K562 (cell line): ENCODE results near the gene CTNNA3. TPM values are rescaled to one million over a fixed set of nuclear protein-coding genes. Genes with fewer than 3 reads are reported as not detected.

Experiments
- ATAC-seq: fragments of 200-7000 bp; cut with Tn5 transposase; 3 replicates; pipeline ENCODE4 v1.9.1; 2020; ENCODE audit warnings: moderate library complexity
- BruUV-seq: library from RNA; stranded (reverse); fragments of 400-500 nt; replicated peaks from 2 replicates; lab custom pipeline; 2021; lab: Mats Ljungman, UMichigan
- CTCF ChIA-PET: fragments of 300-600 bp; formaldehyde crosslinking; extraction: SDS; loops from one replicate; lab custom pipeline; 2021; ENCODE audit warnings: low intra/inter-chr PET ratio; lab: Yijun Ruan, JAX
- POLR2A ChIA-PET: fragments of 300-600, 350-650 bp; sonication (Branson Sonifier 250); formaldehyde crosslinking; extraction: SDS; loops from one replicate; lab custom pipeline; 2021; ENCODE audit warnings: antibody characterized with exemption, inconsistent platforms; lab: Yijun Ruan, JAX
- DNase-seq, 4 experiments: peaks; one replicate each; pipeline versions ENCODE4 v3.0.0 to v3.0.0-alpha.2; 2011 to 2018; ENCODE audit warnings: low spot score in 3 of 4, mixed read lengths in 3 of 4; ENCODE audit errors: extremely low read depth in 1 of 4
- FAIRE-seq: peaks from 2 replicates; lab custom pipeline; 2011; peaks lifted over from hg19 to GRCh38; lab: Jason Lieb, UNC
- H2AFZ ChIP-seq: 2 replicates; pipeline ENCODE4 v1.6.0; 2011; ENCODE audit warnings: low read depth, low read length, control low read depth, inconsistent platforms
- H3K27ac ChIP-seq: fragments of 200-600 bp; 3 replicates; pipeline ENCODE4 v1.8.0; 2011; ENCODE audit warnings: low read depth, mild to moderate bottlenecking, control low read depth, inconsistent platforms, low read length, moderate library complexity, mixed read lengths; ENCODE audit errors: extremely low read depth
- H3K27me3 ChIP-seq, 2 experiments: fragments of 300-600 bp in 1 of 2; 2 replicates in 1 of 2; 3 replicates in 1 of 2; pipeline versions ENCODE4 v1.6.0 to v1.8.0; 2011; ENCODE audit warnings: inconsistent platforms in 2 of 2, low read length in 2 of 2, mild to moderate bottlenecking in 1 of 2, mixed read lengths in 1 of 2, moderate library complexity in 1 of 2; ENCODE audit not compliant: control insufficient read depth in 2 of 2, insufficient read depth in 2 of 2
- H3K36me3 ChIP-seq: fragments of 300-600 bp; 3 replicates; pipeline ENCODE4 v1.8.0; 2011; ENCODE audit warnings: mild to moderate bottlenecking, low read length, inconsistent platforms; ENCODE audit not compliant: control insufficient read depth, insufficient read depth
- H3K4me1 ChIP-seq, 2 experiments: fragments of 200-600 bp in 1 of 2; replicated peaks in 1 of 2; 2 replicates in 1 of 2; 3 replicates in 1 of 2; pipeline versions ENCODE4 v1.5.1 to v1.8.0; 2011; ENCODE audit warnings: inconsistent platforms in 2 of 2, low read length in 2 of 2, mild to moderate bottlenecking in 1 of 2, mixed read lengths in 1 of 2, moderate library complexity in 1 of 2; ENCODE audit not compliant: control insufficient read depth in 2 of 2, insufficient read depth in 2 of 2
- H3K4me2 ChIP-seq: 2 replicates; pipeline ENCODE4 v1.6.1; 2011; ENCODE audit warnings: low read length, control low read depth, inconsistent platforms, mixed read lengths; ENCODE audit not compliant: insufficient read depth
- H3K4me3 ChIP-seq: fragments of 200-600 bp; sonication (generic), shearing (Covaris generic); 2 replicates; pipeline ENCODE4 v1.5.1; 2016; ENCODE audit warnings: control low read depth, inconsistent platforms
- H3K79me2 ChIP-seq: fragments of 200-600 bp; 3 replicates; pipeline ENCODE4 v1.8.0; 2011; ENCODE audit warnings: low read length, inconsistent platforms; ENCODE audit not compliant: control insufficient read depth, insufficient read depth
- H3K9ac ChIP-seq, 2 experiments: 2 replicates each; pipeline versions ENCODE4 v1.6.0 to v1.6.1; 2011; ENCODE audit warnings: low read depth in 2 of 2, low read length in 2 of 2, control low read depth in 1 of 2, inconsistent platforms in 1 of 2, mild to moderate bottlenecking in 1 of 2, mixed read lengths in 1 of 2; ENCODE audit not compliant: insufficient read depth in 1 of 2
- H3K9me1 ChIP-seq: one replicate; pipeline ENCODE4 v1.6.0; 2011; ENCODE audit warnings: inconsistent platforms, mild to moderate bottlenecking, low read length, moderate library complexity; ENCODE audit not compliant: control insufficient read depth, insufficient read depth
- H3K9me3 ChIP-seq: replicated peaks from 2 replicates; pipeline ENCODE4 v1.5.1; 2011; ENCODE audit warnings: low read depth, low read length, inconsistent platforms; ENCODE audit not compliant: control insufficient read depth, insufficient read depth
- H4K20me1 ChIP-seq: replicated peaks from 2 replicates; pipeline ENCODE4 v1.6.1; 2011; ENCODE audit warnings: low read length, inconsistent platforms, mixed read lengths; ENCODE audit not compliant: control insufficient read depth, insufficient read depth
- CCAR2 ChIP-seq: fragments of 200-400 bp; formaldehyde crosslinking; IDR thresholded peaks from 2 replicates; pipeline ENCODE4 v1.6.1; 2017; ENCODE audit warnings: mild to moderate bottlenecking, low read depth, low read length
- FIP1L1 ChIP-seq: fragments of 200-400 bp; formaldehyde crosslinking; IDR thresholded peaks from 2 replicates; pipeline ENCODE4 v1.6.1; 2018; ENCODE audit warnings: mild to moderate bottlenecking, low read depth, low read length; ENCODE audit not compliant: poor library complexity, severe bottlenecking
- FOXK1 ChIP-seq: sonication (generic); formaldehyde crosslinking; IDR thresholded peaks from 2 replicates; pipeline ENCODE4 v1.8.0; 2022; ENCODE audit warnings: missing genetic modification reagents, mild to moderate bottlenecking, borderline replicate concordance
- HNRNPH1 ChIP-seq: fragments of 200-400 bp; formaldehyde crosslinking; optimal IDR thresholded peaks from 2 replicates; pipeline ENCODE3; 2017; ENCODE audit warnings: low read depth, mild to moderate bottlenecking, low read length, moderate library complexity
- IRF2 ChIP-seq: sonication (generic); formaldehyde crosslinking; IDR thresholded peaks from 2 replicates; pipeline ENCODE4 v1.8.1; 2022; ENCODE audit warnings: mild to moderate bottlenecking, missing genetic modification reagents
- PML ChIP-seq: IDR thresholded peaks from 2 replicates; pipeline ENCODE4 v1.6.1; 2012; ENCODE audit warnings: low read length, inconsistent platforms
- RFX7 ChIP-seq: fragments of 250-450 bp; sonication (Bioruptor Pico); IDR thresholded peaks from 2 replicates; pipeline ENCODE4 v1.5.1; 2021; ENCODE audit warnings: mild to moderate bottlenecking
- SIRT6 ChIP-seq: IDR thresholded peaks from one replicate; pipeline ENCODE4 v1.6.1; 2012; ENCODE audit warnings: low read depth, mild to moderate bottlenecking, control low read depth, inconsistent platforms, low read length, moderate library complexity
- TOE1 ChIP-seq, 2 experiments: fragments of 450-650 bp in 1 of 2; sonication (generic) in 1 of 2; formaldehyde crosslinking in 1 of 2; IDR thresholded peaks; 2 replicates each; pipeline versions ENCODE4 v1.7.1 to v1.8.0; 2016 to 2022; ENCODE audit warnings: borderline replicate concordance in 2 of 2, mild to moderate bottlenecking in 2 of 2, antibody characterized with exemption in 1 of 2, inconsistent platforms in 1 of 2, low read depth in 1 of 2, missing genetic modification reagents in 1 of 2, moderate library complexity in 1 of 2
- ZC3H4 ChIP-seq: sonication (generic); formaldehyde crosslinking; IDR thresholded peaks from 2 replicates; pipeline ENCODE4 v1.9.0; 2021; ENCODE audit warnings: missing genetic modification reagents, borderline replicate concordance
- ZNF764 ChIP-seq: fragments of 250-450 bp; sonication (Bioruptor Pico); IDR thresholded peaks from 2 replicates; pipeline ENCODE4 v1.4.0; 2020; ENCODE audit warnings: low read depth, mild to moderate bottlenecking, moderate library complexity
- ZSCAN32 ChIP-seq: fragments of 450-650 bp; formaldehyde crosslinking; IDR thresholded peaks from 2 replicates; pipeline ENCODE4 v1.4.0; 2020; ENCODE audit warnings: mild to moderate bottlenecking, moderate library complexity
- WGBS: fragments of 100-300 bp; shearing (Covaris generic); methylation state at CpG from one replicate; pipeline ENCODE4 v1.1.6; 2016; ENCODE audit warnings: low coverage, mixed read lengths; ENCODE audit not compliant: insufficient coverage; ENCODE audit errors: missing lambda C conversion rate; 5-methylcytosine and 5-hydroxymethylcytosine counted together
- in situ Hi-C: fragments of 300-500 bp; cut with MboI; formaldehyde crosslinking; loops from 4 replicates; pipeline ENCODE4 v1.15.0; 2018; ENCODE audit warnings: inconsistent platforms, mixed read lengths
- intact Hi-C: fragments of 100-400 bp; cut with micrococcal nuclease; formaldehyde crosslinking; loops from 2 replicates; pipeline ENCODE4 v1.14.2; 2022
- polyA plus RNA-seq, 8 experiments: library from polyadenylated mRNA; depleted of rRNA in 4 of 8; stranded (reverse) in 5 of 8; unstranded in 3 of 8; fragments of >200 nt; fragmentation: Nextera tagmentation in 2 of 8; fragmentation: Illumina TruSeq in 1 of 8; extraction: Ambion mirVana in 2 of 8; extraction: Trizol in 1 of 8; gene quantifications; 2 replicates each; pipeline versions ENCODE4 v1.2.1 to v1.2.3, GENCODE V29; 2011 to 2014; ENCODE audit warnings: inconsistent platforms in 1 of 8, missing spikeins in 1 of 8
- total RNA-seq, 7 experiments: library from RNA; depleted of rRNA in 6 of 7; stranded (reverse); fragments of >200 nt in 6 of 7; fragmentation: Illumina TruSeq in 2 of 7; extraction: Trizol in 2 of 7; gene quantifications; 2 replicates each; pipeline versions ENCODE4 v1.2.1 to v1.2.3, GENCODE V29; 2011 to 2021; ENCODE audit warnings: low replicate concordance in 1 of 7

CTNNA3 gene
- total and polyA plus RNA-seq, 9 of the 15 experiments (the other 6 are each of a cell fraction or from before 2014, with no cell fraction given), result 0.04 TPM; not detected in 8

- intact Hi-C loops, result no loop called here
- Histone ChIP-seq H3K9me3 (no peaks in the 10 kb centered on the region), H3K36me3 (no peaks in the 10 kb centered on the region), H3K9me1 (no peaks in the 10 kb centered on the region), H3K27me3 (no peaks in the 10 kb centered on the region), H3K4me1 (no peaks in the 10 kb centered on the region), H3K27ac (no peak overlapping the region), H4K20me1 (no peaks in the 10 kb centered on the region), H3K9ac (no peak overlapping the region), H2AFZ (no peak overlapping the region), H3K4me2 (no peak overlapping the region), H3K79me2 (no peaks in the 10 kb centered on the region), H3K4me3 (no peak overlapping the region)
- CTCF ChIA-PET, result no interaction called here
- DNase-seq (no peak), ATAC-seq (no peak), FAIRE-seq (no peak)
- POLR2A ChIA-PET, result interaction anchor here (1.4 kb wide), 1 partner anchor 59 kb away, joined by 3 read pairs; no protein-coding TSS in a partner anchor
- in situ Hi-C loops, result no loop called here
- 7% methylated on average over 2 of the region's 2 CpGs for WGBS
- BruUV-seq, result no TSS peak
- no peak for TF ChIP-seq SIRT6
- TF ChIP-seq HNRNPH1, result no peak
- no peak for TF ChIP-seq CCAR2
- TF ChIP-seq FIP1L1, result no peak
- TF ChIP-seq TOE1 (IDR thresholded peaks at IDR 0.05; ENCODE audit: borderline replicate concordance), result no peak
- no peak for TF ChIP-seq TOE1 (CRISPR knock-in tag; IDR thresholded peaks at IDR 0.05; ENCODE audit: borderline replicate concordance, low read depth)
- no peak for TF ChIP-seq IRF2 (CRISPR knock-in tag)
- TF ChIP-seq ZSCAN32, result no peak
- no peak for TF ChIP-seq RFX7 (CRISPR knock-in tag)
- TF ChIP-seq ZNF764 (CRISPR knock-in tag), result no peak
- no peak for TF ChIP-seq PML
- TF ChIP-seq ZC3H4 (CRISPR knock-in tag), result no peak
- TF ChIP-seq FOXK1 (CRISPR knock-in tag), result no peak
Measured at GRCh38 chr10:67725567-67725966, 29.6 kb upstream of the CTNNA3 start.
